A549 (cell line): ENCODE results near the gene CREG2. TPM values are rescaled to one million over a fixed set of nuclear protein-coding genes. Genes with fewer than 3 reads are reported as not detected.
"Not testable (repeated sequence)": the region's sequence is repeated elsewhere in the genome, so short reads cannot be mapped to it uniquely, and the experiment has no call there.

Experiments used
- ATAC-seq, 2 experiments: fragments of 200-7000 bp in 1 of 2; fragments of >200 bp in 1 of 2; cut with Nextera tagmentation in 1 of 2; cut with Tn5 transposase in 1 of 2; 3 replicates each; pipeline versions ENCODE4 v1.8.0 to v1.9.1; 2018 to 2020; ENCODE audit warnings: mild to moderate bottlenecking in 1 of 2, moderate library complexity in 1 of 2
- CTCF ChIA-PET: fragments of 300-600 bp; sonication (Branson Sonifier 250); formaldehyde crosslinking; extraction: SDS; loops from one replicate; lab custom pipeline; 2021; ENCODE audit warnings: antibody characterized with exemption, inconsistent platforms; lab: Yijun Ruan, JAX
- POLR2A ChIA-PET: fragments of 350-600 bp; formaldehyde crosslinking; extraction: SDS; loops from one replicate; lab custom pipeline; 2021; ENCODE audit warnings: antibody characterized with exemption, inconsistent platforms; lab: Yijun Ruan, JAX
- DNase-seq, 2 experiments: peaks; one replicate each; pipeline versions ENCODE4 v3.0.0 to v3.0.0-alpha.2; 2011 to 2016; ENCODE audit warnings: low read depth in 1 of 2, low spot score in 1 of 2
- FAIRE-seq: peaks from 2 replicates; lab custom pipeline; 2011; peaks lifted over from hg19 to GRCh38; lab: Jason Lieb, UNC
- H3K27ac ChIP-seq, 2 experiments: fragments of >200 bp; sonication (Bioruptor Twin); formaldehyde crosslinking; 3 replicates each; pipeline ENCODE4 v1.5.1; 2016 to 2017
- H3K4me1 ChIP-seq: fragments of >200 bp; sonication (Bioruptor Twin); formaldehyde crosslinking; 3 replicates; pipeline ENCODE4 v1.6.1; 2016
- H3K4me2 ChIP-seq: fragments of >200 bp; sonication (Bioruptor Twin); formaldehyde crosslinking; 3 replicates; pipeline ENCODE4 v1.6.1; 2016
- H3K4me3 ChIP-seq: fragments of >200 bp; sonication (Bioruptor Twin); formaldehyde crosslinking; 3 replicates; pipeline ENCODE4 v1.5.1; 2016
- H3K9me3 ChIP-seq: fragments of >200 bp; sonication (Bioruptor Twin); formaldehyde crosslinking; 3 replicates; pipeline ENCODE4 v1.6.1; 2016
- CBX2 ChIP-seq: fragments of 200-600 bp; sonication (generic); IDR thresholded peaks from 2 replicates; pipeline ENCODE4 v1.6.1; 2016; ENCODE audit warnings: low read depth, mild to moderate bottlenecking, borderline replicate concordance
- CBX8 ChIP-seq: fragments of 200-600 bp; sonication (generic); IDR thresholded peaks from 2 replicates; pipeline ENCODE4 v1.6.1; 2016
- CEBPB ChIP-seq, 2 experiments: fragments of >200 bp in 1 of 2; sonication (Bioruptor Twin) in 1 of 2; formaldehyde crosslinking in 1 of 2; IDR thresholded peaks; 2 replicates each; pipeline ENCODE4 v1.6.1; 2012 to 2016
- CHD2 ChIP-seq: fragments of 150-350 bp; IDR thresholded peaks from 2 replicates; pipeline ENCODE4 v1.6.1; 2014; ENCODE audit warnings: low read length; ENCODE audit not compliant: partially characterized antibody
- E2F6 ChIP-seq: IDR thresholded peaks from 2 replicates; pipeline ENCODE4 v1.6.1; 2012; ENCODE audit warnings: low read depth, borderline replicate concordance
- EHMT2 ChIP-seq: fragments of 200-600 bp; sonication (generic); IDR thresholded peaks from 2 replicates; pipeline ENCODE4 v1.6.1; 2016; ENCODE audit warnings: antibody characterized with exemption, low read depth, mild to moderate bottlenecking, moderate library complexity
- ELK1 ChIP-seq: fragments of 150-350 bp; IDR thresholded peaks from 2 replicates; pipeline ENCODE4 v1.6.1; 2014; ENCODE audit warnings: low read depth, mild to moderate bottlenecking, low read length
- EP300 ChIP-seq, 2 experiments: fragments of >200 bp; sonication (Bioruptor Twin); formaldehyde crosslinking; IDR thresholded peaks; 2 replicates in 1 of 2; 3 replicates in 1 of 2; pipeline ENCODE4 v1.6.1; 2016 to 2017
- ESRRA ChIP-seq: fragments of 150-350 bp; IDR thresholded peaks from 2 replicates; pipeline ENCODE4 v1.6.1; 2014; ENCODE audit warnings: mild to moderate bottlenecking, low read length, borderline replicate concordance
- FOSB ChIP-seq: fragments of 250-450 bp; sonication (Bioruptor Pico); IDR thresholded peaks from 2 replicates; pipeline ENCODE4 v1.5.0; 2020; ENCODE audit warnings: mild to moderate bottlenecking, moderate library complexity
- FOXS1 ChIP-seq: fragments of 250-450 bp; sonication (Bioruptor Pico); IDR thresholded peaks from 2 replicates; pipeline ENCODE4 v1.5.0; 2020; ENCODE audit warnings: mild to moderate bottlenecking, moderate library complexity
- GATA3 ChIP-seq: IDR thresholded peaks from 2 replicates; pipeline ENCODE4 v1.6.1; 2012; ENCODE audit warnings: borderline replicate concordance
- HDAC2 ChIP-seq: fragments of 200-600 bp; sonication (generic); IDR thresholded peaks from 2 replicates; pipeline ENCODE4 v1.6.1; 2016
- HES2 ChIP-seq: fragments of >200 bp; sonication (Bioruptor Twin); formaldehyde crosslinking; IDR thresholded peaks from 2 replicates; pipeline ENCODE4 v1.6.1; 2016
- HOXA7 ChIP-seq: fragments of 250-450 bp; sonication (Bioruptor Pico); IDR thresholded peaks from 2 replicates; pipeline ENCODE4 v1.5.0; 2020; ENCODE audit warnings: mild to moderate bottlenecking, moderate library complexity
- HOXB13 ChIP-seq: fragments of 250-450 bp; sonication (Bioruptor Pico); IDR thresholded peaks from 2 replicates; pipeline ENCODE4 v1.5.0; 2020; ENCODE audit warnings: low read depth, mild to moderate bottlenecking, moderate library complexity
- HOXB5 ChIP-seq: fragments of 250-450 bp; sonication (Bioruptor Pico); IDR thresholded peaks from 2 replicates; pipeline ENCODE4 v1.5.0; 2020; ENCODE audit warnings: mild to moderate bottlenecking, moderate library complexity
- KDM5A ChIP-seq: fragments of 200-600 bp; sonication (generic); IDR thresholded peaks from 2 replicates; pipeline ENCODE4 v1.6.1; 2016; ENCODE audit warnings: antibody characterized with exemption, mild to moderate bottlenecking
- MAFK ChIP-seq: fragments of 450-650 bp; IDR thresholded peaks from 2 replicates; pipeline ENCODE4 v1.6.1; 2014; ENCODE audit not compliant: partially characterized antibody
- MAZ ChIP-seq: fragments of 150-350 bp; IDR thresholded peaks from 2 replicates; pipeline ENCODE4 v1.6.1; 2014; ENCODE audit warnings: antibody characterized with exemption, low read depth, low read length, borderline replicate concordance
- NR3C1 ChIP-seq: fragments of >200 bp; sonication (Bioruptor Twin); formaldehyde crosslinking; IDR thresholded peaks from 3 replicates; pipeline ENCODE4 v1.6.1; 2017
- RFX5 ChIP-seq: fragments of 450-650 bp; IDR thresholded peaks from 2 replicates; pipeline ENCODE4 v1.7.1; 2014; ENCODE audit warnings: antibody characterized with exemption, mild to moderate bottlenecking, moderate library complexity
- RNF2 ChIP-seq: fragments of 200-600 bp; sonication (generic); IDR thresholded peaks from 2 replicates; pipeline ENCODE4 v1.6.1; 2016; ENCODE audit warnings: low read depth, mild to moderate bottlenecking, antibody characterized with exemption, moderate library complexity, borderline replicate concordance
- TP53 ChIP-seq: fragments of 250-450 bp; sonication (Bioruptor Pico); IDR thresholded peaks from 2 replicates; pipeline ENCODE4 v1.5.0; 2021; ENCODE audit warnings: mild to moderate bottlenecking, moderate library complexity
- ZC3H11A ChIP-seq: fragments of 450-650 bp; IDR thresholded peaks from 2 replicates; pipeline ENCODE4 v1.6.1; 2014; ENCODE audit warnings: antibody characterized with exemption, mild to moderate bottlenecking
- ZFP36 ChIP-seq: fragments of 450-650 bp; IDR thresholded peaks from 2 replicates; pipeline ENCODE4 v1.6.1; 2014; ENCODE audit warnings: borderline replicate concordance; ENCODE audit not compliant: partially characterized antibody
- ZNF302 ChIP-seq: fragments of 250-450 bp; sonication (Bioruptor Pico); IDR thresholded peaks from 2 replicates; pipeline ENCODE4 v1.9.0; 2021; ENCODE audit warnings: inconsistent platforms, mild to moderate bottlenecking, moderate library complexity
- ZSCAN20 ChIP-seq: fragments of 250-450 bp; sonication (Bioruptor Pico); IDR thresholded peaks from 2 replicates; pipeline ENCODE4 v1.8.0; 2022; ENCODE audit warnings: mild to moderate bottlenecking, moderate library complexity
- WGBS: methylation state at CpG from one replicate; pipeline ENCODE4 v1.1.6; 2017; ENCODE audit errors: missing lambda C conversion rate; 5-methylcytosine and 5-hydroxymethylcytosine counted together
- polyA plus RNA-seq, 4 experiments: library from polyadenylated mRNA; depleted of rRNA in 3 of 4; stranded (reverse); fragments of >200 nt; fragmentation: RNase III in 1 of 4; extraction: RNeasy Plus Mini Kit Qiagen cat#74134 plus additional on column Dnase treatment in 1 of 4; gene quantifications; 2 replicates in 3 of 4; 3 replicates in 1 of 4; pipeline ENCODE4 v1.2.3, GENCODE V29; 2011 to 2017
- TF ChIP-seq, protein P1 (sequence below): fragments of 200-600 bp; sonication (generic); IDR thresholded peaks from 2 replicates; pipeline ENCODE4 v1.6.1; 2016; ENCODE audit warnings: antibody characterized with exemption, mild to moderate bottlenecking, moderate library complexity

The CREG2 gene
- polyA plus RNA-seq, 2 of the 4 experiments (the other 2 are of a cell fraction): 1.5 to 1.6 TPM

DNA sequence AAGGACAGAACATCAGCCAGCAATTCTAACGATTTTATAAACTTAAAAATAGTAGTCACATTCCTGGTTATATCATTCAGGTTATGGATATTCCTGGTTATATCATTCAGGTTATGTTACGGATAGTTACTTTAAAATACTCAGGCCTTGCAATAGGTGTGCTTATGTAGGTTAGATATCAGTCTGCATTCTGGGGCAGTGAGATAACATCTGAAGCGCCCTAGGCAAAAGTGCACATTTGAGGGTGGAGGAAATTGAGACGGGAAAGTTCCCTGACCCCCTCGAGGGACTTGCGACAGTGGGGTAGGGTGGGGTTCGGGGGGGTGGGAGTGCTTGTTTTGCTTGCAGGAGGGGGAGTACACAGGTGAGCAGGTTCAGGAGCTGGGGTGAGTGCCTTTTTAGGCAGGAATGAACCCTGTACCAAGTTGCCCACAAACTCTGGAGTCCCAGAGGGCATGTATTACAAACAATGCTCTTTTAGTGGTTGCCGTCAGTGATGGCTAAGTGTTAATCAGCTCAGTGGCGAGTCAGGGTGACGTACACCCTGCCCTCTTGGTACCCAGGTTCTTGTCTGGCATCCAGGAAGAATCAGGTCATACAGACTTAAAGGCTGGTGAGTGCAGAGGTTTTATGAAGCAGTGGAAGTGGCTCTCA lies 31.8 kb downstream of the CREG2 start:
- DNase-seq (no peak), FAIRE-seq (no peak), ATAC-seq (no peak; a peak in 2 of 6 replicates)
- ChIA-PET CTCF (interaction anchor here (0.6 to 5.8 kb wide), 4 partner anchors 13 to 481 kb away, joined by 3 to 50 read pairs (median 16); partner anchors contain the start of gene CREG2), POLR2A (no interaction called here)
- H3K9me3 ChIP-seq: no peaks in the 10 kb centered on the region
- no peak overlapping the region for H3K4me3 ChIP-seq
- H3K4me1 ChIP-seq: peaks cover 38% of the 10 kb centered on the region
- WGBS: 58% methylated on average over 7 of the region's 10 CpGs
- no peak overlapping the region for H3K4me2 ChIP-seq
- TF ChIP-seq HES2: no peak
- TF ChIP-seq ESRRA: no peak
- TF ChIP-seq GATA3: no peak
- no peak for TF ChIP-seq HOXA7 (CRISPR knock-in tag)
- TF ChIP-seq KDM5A: no peak
- TF ChIP-seq MAFK: no peak
- TF ChIP-seq E2F6: no peak
- no peak for TF ChIP-seq FOXS1 (CRISPR knock-in tag)
- no peak for TF ChIP-seq HDAC2
- TF ChIP-seq NR3C1: no peak
- TF ChIP-seq TP53 (CRISPR knock-in tag): no peak
- TF ChIP-seq ZSCAN20 (CRISPR knock-in tag): no peak
- TF ChIP-seq ZC3H11A: no peak
- no peak for TF ChIP-seq MAZ
- no peak for TF ChIP-seq RFX5
- TF ChIP-seq EHMT2: no peak
- no peak for TF ChIP-seq CBX8
- peak overlapping the region in 1 of 2 experiments; percentile 70; a peak in 3 of 6 replicates for H3K27ac ChIP-seq

GRCh38 chr2:101354420-101355311 lies 32.6 kb downstream of the CREG2 start:
- ChIA-PET CTCF (interaction anchor here (1.7 to 5.8 kb wide), 2 partner anchors 13 to 32 kb away, joined by 7 to 50 read pairs; partner anchors contain the start of gene CREG2), POLR2A (no interaction called here)
- FAIRE-seq (no peak), ATAC-seq (no peak), DNase-seq (no peak)
- Histone ChIP-seq H3K9me3 (no peaks in the 10 kb centered on the region), H3K4me1 (peaks cover 32% of the 10 kb centered on the region), H3K27ac (no peak overlapping the region), H3K4me3 (no peak overlapping the region), H3K4me2 (no peak overlapping the region)
- 86% methylated on average over 21 of the region's 21 CpGs for WGBS
- TF ChIP-seq EP300 (IDR thresholded peaks at IDR 0.05) (no peak), FOSB (CRISPR knock-in tag) (no peak), RFX5 (no peak), CHD2 (no peak), HOXB5 (CRISPR knock-in tag) (no peak), CEBPB (IDR thresholded peaks at IDR 0.05) (no peak), HOXB13 (CRISPR knock-in tag) (no peak), ZFP36 (no peak), CBX2 (no peak), ELK1 (no peak), RNF2 (no peak), ZNF302 (CRISPR knock-in tag) (no peak)
- TF ChIP-seq, protein P1, sequence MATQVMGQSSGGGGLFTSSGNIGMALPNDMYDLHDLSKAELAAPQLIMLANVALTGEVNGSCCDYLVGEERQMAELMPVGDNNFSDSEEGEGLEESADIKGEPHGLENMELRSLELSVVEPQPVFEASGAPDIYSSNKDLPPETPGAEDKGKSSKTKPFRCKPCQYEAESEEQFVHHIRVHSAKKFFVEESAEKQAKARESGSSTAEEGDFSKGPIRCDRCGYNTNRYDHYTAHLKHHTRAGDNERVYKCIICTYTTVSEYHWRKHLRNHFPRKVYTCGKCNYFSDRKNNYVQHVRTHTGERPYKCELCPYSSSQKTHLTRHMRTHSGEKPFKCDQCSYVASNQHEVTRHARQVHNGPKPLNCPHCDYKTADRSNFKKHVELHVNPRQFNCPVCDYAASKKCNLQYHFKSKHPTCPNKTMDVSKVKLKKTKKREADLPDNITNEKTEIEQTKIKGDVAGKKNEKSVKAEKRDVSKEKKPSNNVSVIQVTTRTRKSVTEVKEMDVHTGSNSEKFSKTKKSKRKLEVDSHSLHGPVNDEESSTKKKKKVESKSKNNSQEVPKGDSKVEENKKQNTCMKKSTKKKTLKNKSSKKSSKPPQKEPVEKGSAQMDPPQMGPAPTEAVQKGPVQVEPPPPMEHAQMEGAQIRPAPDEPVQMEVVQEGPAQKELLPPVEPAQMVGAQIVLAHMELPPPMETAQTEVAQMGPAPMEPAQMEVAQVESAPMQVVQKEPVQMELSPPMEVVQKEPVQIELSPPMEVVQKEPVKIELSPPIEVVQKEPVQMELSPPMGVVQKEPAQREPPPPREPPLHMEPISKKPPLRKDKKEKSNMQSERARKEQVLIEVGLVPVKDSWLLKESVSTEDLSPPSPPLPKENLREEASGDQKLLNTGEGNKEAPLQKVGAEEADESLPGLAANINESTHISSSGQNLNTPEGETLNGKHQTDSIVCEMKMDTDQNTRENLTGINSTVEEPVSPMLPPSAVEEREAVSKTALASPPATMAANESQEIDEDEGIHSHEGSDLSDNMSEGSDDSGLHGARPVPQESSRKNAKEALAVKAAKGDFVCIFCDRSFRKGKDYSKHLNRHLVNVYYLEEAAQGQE: no peak

DNA sequence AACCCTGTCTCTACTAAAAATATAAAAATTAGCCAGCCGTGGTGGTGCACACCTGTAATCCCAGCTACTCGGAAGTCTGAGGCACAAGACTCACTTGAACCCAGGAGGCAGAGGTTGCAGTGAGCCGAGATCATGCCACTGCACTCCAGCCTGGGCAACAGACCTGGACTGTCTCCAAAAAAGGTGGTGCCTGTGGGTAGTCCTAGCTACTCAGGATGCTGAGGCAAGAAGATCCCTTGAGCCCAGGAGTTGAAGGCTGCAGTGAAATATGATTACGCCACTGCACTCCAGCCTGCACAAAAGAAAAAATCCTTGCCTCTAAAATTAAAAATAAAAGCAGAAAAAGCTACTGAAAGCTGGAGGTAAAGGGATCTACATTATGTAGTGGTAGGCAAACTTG lies 34.7 kb downstream of the CREG2 start:
- DNase-seq, ATAC-seq, POLR2A ChIA-PET, FAIRE-seq, H3K4me2 ChIP-seq, H3K27ac ChIP-seq, H3K4me3 ChIP-seq, H3K9me3 ChIP-seq: not testable (repeated sequence)
- WGBS: 83% methylated on average over 4 of the region's 4 CpGs
- peaks cover 21% of the 10 kb centered on the region for H3K4me1 ChIP-seq
- CTCF ChIA-PET: interaction anchor here (0.9 to 5.8 kb wide), 4 partner anchors 11 to 521 kb away, joined by 3 to 50 read pairs (median 4); no protein-coding TSS in a partner anchor
